Heart right ventricle (tissue), 16 donors: ENCODE data around the gene GLMN. TPM values are rescaled to one million over a fixed set of nuclear protein-coding genes. Genes with fewer than 3 reads are reported as not detected.

Experiments used
- ATAC-seq, 8 donors: fragments of 200-7000 bp; cut with Tn5 transposase; one replicate each; pipeline ENCODE4 v1.9.1; 2020; ENCODE audit warnings: mild to moderate bottlenecking in 8 of 8, moderate library complexity in 8 of 8, moderate number of reproducible peaks in 1 of 8
- DNase-seq, 2 donors: peaks; one replicate each; pipeline ENCODE4 v3.0.0-alpha.2; 2020
- H3K27ac ChIP-seq, 10 donors: fragments of 200-600 bp; sonication (generic) in 2 of 10; one replicate each; pipeline versions ENCODE4 v1.5.0 to v1.8.0; 2020 to 2022; ENCODE audit warnings: mild to moderate bottlenecking in 3 of 10
- H3K27me3 ChIP-seq, 7 donors: fragments of 200-600 bp; one replicate each; pipeline ENCODE4 v1.8.0; 2021 to 2022; ENCODE audit warnings: mild to moderate bottlenecking in 2 of 7
- H3K36me3 ChIP-seq, 9 donors: fragments of 200-600 bp; sonication (generic) in 1 of 9; one replicate each; pipeline versions ENCODE4 v1.5.0 to v1.8.0; 2020 to 2022; ENCODE audit warnings: mild to moderate bottlenecking in 2 of 9
- H3K4me1 ChIP-seq, 9 donors: fragments of 200-600 bp; sonication (generic) in 1 of 9; one replicate each; pipeline versions ENCODE4 v1.5.0 to v1.8.0; 2020 to 2022; ENCODE audit warnings: mild to moderate bottlenecking in 4 of 9
- H3K4me3 ChIP-seq, 10 donors: fragments of 200-600 bp; sonication (generic) in 2 of 10; one replicate each; pipeline versions ENCODE4 v1.5.0 to v1.8.0; 2020 to 2022; ENCODE audit warnings: mild to moderate bottlenecking in 7 of 10, moderate library complexity in 2 of 10
- H3K9me3 ChIP-seq, 11 donors: fragments of 200-600 bp in 10 of 11; sonication (generic) in 2 of 11; one replicate each; pipeline versions ENCODE4 v1.5.0 to v1.8.0; 2013 to 2022; ENCODE audit warnings: mild to moderate bottlenecking in 2 of 11, control low read depth in 1 of 11, moderate library complexity in 1 of 11
- WGBS, 2 donors: extraction: QIAGEN DNeasy Blood & Tissue Kit; methylation state at CpG; one replicate each; pipeline ENCODE4 v1.1.7; 2013; ENCODE audit warnings: inconsistent platforms in 1 of 2; 5-methylcytosine and 5-hydroxymethylcytosine counted together
- intact Hi-C, 10 donors: fragments of 100-400 bp; cut with DNase I; formaldehyde crosslinking; loops; one replicate each; pipeline versions ENCODE4 v1.11.1 to v1.14.2; 2022
- polyA plus RNA-seq, 2 donors: library from polyadenylated mRNA; stranded (reverse); fragments of 200-250 nt; gene quantifications; one replicate each; pipeline ENCODE4 v1.2.3, GENCODE V29; 2013
- total RNA-seq, 10 donors: library from RNA; stranded (reverse); fragmentation: NEBNext Ultra II Directional in 3 of 10; extraction: Animal tissue kit (Norgen Biotek cat#: 25700) in 3 of 10; gene quantifications; one replicate each; pipeline versions ENCODE4 v1.2.1 to v1.2.4, GENCODE V29; 2021 to 2023
- TF ChIP-seq, protein P1 (sequence below), 9 donors: fragments of 200-600 bp; sonication (generic) in 2 of 9; IDR thresholded peaks; one replicate each; pipeline versions ENCODE4 v1.5.0 to v1.8.0; 2021 to 2022; ENCODE audit warnings: antibody characterized with exemption in 9 of 9, mild to moderate bottlenecking in 5 of 9, moderate library complexity in 1 of 9
- donor health status: Arrhythmogenic right ventricular cardiomyopathy.
- donor health status: ischemic (EF 13 %, LVEDD 7.1; RV severe dilation, severe dysfunction).
- donor health status: healthy with polysubstance abuse.
- donor health status: DM: no; HTN: yes; CAD: no.
- donor health status: DM: no; HTN: no; CAD: no.
- donor health status: ischemic (EF 25% LVEDD 6.9; RV normal size, moderate dysfunction).
- donor health status: ischemic (EF 25% LVEDD 5.7; RV mildly dilated, moderate dysfunction).
- donor health status: healthy.
- donor health status: DM: yes; HTN: yes; CAD: no.
- donor health status: Ischemic cardiomyopathy.
- donor health status: ischemic (EF 35%, LVEDD 5.7; RV mildly dilated, moderate dysfunction).
- donor health status: nonischemic (EF 11% LVEDD 7.7; RV severe dilation, severe dysfunction).
- donor health status: DM: yes; HTN: yes; CAD: no.
- donor health status: PGD.
- donor health status: ischemic (EF 29% LVEDD 5.4; RV normal size, mild dysfunction).
- donor health status: nonischemic (EF 23%, LVEDD 6.1; RV moderate dilation, normal function).

GLMN gene
- total and polyA plus RNA-seq, 12 donors, result 4.4 to 33.0 (median 6.0) TPM

DNA sequence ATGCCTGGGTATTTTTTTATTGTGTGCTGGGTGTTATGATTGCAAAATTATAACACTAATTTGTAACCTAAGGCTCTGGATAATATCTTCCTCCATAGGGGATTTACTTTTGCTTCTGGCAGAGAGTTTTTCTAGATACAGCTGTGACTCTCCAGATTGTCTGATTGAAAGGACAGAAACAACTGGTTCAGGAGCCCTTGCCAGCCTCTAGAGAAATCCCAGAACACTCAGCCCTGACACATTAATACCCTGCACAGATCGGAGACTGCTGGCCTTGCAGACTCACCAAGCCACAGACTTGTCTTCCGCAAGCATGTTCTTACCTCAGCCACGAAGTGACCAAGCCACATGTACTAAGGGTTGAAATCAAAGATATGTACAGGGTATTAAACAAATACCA lies 70.4 kb downstream of the GLMN start:
- H3K36me3 ChIP-seq, result no peaks in the 10 kb centered on the region
- no peaks in the 10 kb centered on the region for H3K27me3 ChIP-seq
- TF ChIP-seq, protein P1, sequence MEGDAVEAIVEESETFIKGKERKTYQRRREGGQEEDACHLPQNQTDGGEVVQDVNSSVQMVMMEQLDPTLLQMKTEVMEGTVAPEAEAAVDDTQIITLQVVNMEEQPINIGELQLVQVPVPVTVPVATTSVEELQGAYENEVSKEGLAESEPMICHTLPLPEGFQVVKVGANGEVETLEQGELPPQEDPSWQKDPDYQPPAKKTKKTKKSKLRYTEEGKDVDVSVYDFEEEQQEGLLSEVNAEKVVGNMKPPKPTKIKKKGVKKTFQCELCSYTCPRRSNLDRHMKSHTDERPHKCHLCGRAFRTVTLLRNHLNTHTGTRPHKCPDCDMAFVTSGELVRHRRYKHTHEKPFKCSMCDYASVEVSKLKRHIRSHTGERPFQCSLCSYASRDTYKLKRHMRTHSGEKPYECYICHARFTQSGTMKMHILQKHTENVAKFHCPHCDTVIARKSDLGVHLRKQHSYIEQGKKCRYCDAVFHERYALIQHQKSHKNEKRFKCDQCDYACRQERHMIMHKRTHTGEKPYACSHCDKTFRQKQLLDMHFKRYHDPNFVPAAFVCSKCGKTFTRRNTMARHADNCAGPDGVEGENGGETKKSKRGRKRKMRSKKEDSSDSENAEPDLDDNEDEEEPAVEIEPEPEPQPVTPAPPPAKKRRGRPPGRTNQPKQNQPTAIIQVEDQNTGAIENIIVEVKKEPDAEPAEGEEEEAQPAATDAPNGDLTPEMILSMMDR (IDR thresholded peaks at IDR 0.05), result no peak
- intact Hi-C loops, result no loop called here
- DNase-seq (no peak), ATAC-seq (no peak)
- H3K27ac ChIP-seq, result no peak overlapping the region
- no peak overlapping the region for H3K4me3 ChIP-seq
- H3K9me3 ChIP-seq, result no peaks in the 10 kb centered on the region
- no peaks in the 10 kb centered on the region for H3K4me1 ChIP-seq
- 56 to 58% methylated on average over 3 of the region's 3 CpGs for WGBS, 2 donors

DNA sequence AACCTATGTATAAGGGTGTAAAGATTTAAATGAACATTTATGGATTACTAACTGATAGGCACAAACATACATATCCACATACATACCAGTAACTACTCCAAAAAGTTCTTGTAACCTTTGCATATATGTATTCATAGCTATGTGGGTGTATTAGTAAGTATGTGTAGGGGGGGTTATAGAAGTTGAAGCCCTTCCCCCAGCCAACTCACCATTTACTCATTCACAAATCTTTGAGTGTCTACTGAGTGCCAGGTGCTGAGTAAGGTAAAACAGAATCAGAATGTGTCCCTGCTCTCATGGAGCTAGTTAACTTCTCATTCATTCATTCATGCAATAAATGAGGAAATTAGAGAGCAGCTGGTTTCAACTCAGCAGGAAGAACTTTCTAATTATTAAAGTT lies 79.8 kb downstream of the GLMN start:
- TF ChIP-seq, protein P1 (IDR thresholded peaks at IDR 0.05), result no peak
- DNase-seq (no peak), ATAC-seq (no peak)
- Histone ChIP-seq H3K36me3 (no peaks in the 10 kb centered on the region), H3K4me1 (no peaks in the 10 kb centered on the region), H3K27ac (no peak overlapping the region), H3K9me3 (no peaks in the 10 kb centered on the region), H3K27me3 (no peaks in the 10 kb centered on the region), H3K4me3 (no peak overlapping the region)
- intact Hi-C loops, result no loop called here

DNA sequence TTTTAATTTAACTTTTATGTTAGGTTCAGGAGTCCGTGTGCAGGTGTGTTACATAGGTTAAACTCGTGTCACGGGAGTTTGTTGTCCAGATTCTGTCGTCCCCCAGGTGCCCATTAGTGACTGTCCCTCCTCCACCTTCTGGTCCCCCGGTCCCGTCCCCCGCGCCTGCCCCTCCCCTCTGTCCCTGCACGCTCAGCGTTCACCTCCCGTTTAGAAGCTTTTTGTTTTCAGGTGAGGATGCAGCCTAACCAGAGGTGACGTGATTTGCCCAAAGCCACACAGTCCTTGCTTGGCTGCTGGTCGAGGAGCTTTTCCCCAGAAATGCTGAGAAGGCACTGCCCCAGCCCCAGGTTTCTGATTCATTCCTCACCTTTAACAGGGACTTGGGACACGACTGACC lies 80.2 kb downstream of the GLMN start:
- 82 to 87% methylated on average over 14 of the region's 14 CpGs for WGBS, 2 donors
- DNase-seq (no peak), ATAC-seq (no peak)
- Histone ChIP-seq H3K27me3 (no peaks in the 10 kb centered on the region), H3K9me3 (no peaks in the 10 kb centered on the region), H3K4me1 (no peaks in the 10 kb centered on the region), H3K36me3 (no peaks in the 10 kb centered on the region), H3K4me3 (no peak overlapping the region), H3K27ac (no peak overlapping the region)
- TF ChIP-seq, protein P1 (IDR thresholded peaks at IDR 0.05), result no peak
- intact Hi-C loops, result no loop called here

DNA sequence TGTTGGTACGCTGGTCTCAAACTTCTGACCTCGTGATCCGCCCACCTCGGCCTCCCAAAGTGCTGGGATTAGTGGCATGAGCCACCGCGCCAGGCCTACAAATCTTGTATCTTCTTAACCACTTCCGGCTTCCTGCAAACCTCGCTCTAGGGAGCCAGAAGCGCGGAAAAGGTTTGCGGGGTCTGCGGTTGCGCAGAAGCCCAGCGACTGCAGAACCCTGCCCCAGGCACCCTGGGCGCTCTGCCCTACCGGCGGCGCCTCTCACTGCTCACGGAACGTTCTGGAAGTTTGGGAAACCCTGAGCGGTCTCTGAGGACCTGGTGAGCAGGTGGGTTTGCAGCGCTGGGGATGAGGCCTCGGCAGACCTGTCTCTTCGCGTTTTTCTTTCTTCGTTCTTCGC lies 81.1 kb downstream of the GLMN start, which contains the start of gene C1orf146:
C1orf146 (plus strand) TSS at position 195 of the 400 bp plus-strand sequence. CDS start 13,506 bp downstream, outside the sequence.
- WGBS, 2 donors, result 94 to 96% methylated on average over 27 of the region's 27 CpGs
- H3K9me3 ChIP-seq, result no peaks in the 10 kb centered on the region
- no peaks in the 10 kb centered on the region for H3K4me1 ChIP-seq
- H3K27ac ChIP-seq, result no peak within 1 kb of the TSS
- DNase-seq (no peak), ATAC-seq (no peak)
- H3K36me3 ChIP-seq, result no peaks in the 10 kb centered on the region
- intact Hi-C loops, result no loop called here
- H3K4me3 ChIP-seq, result no peak within 1 kb of the TSS
- TF ChIP-seq, protein P1 (IDR thresholded peaks at IDR 0.05), result no peak
- H3K27me3 ChIP-seq, result no peaks in the 10 kb centered on the region
